OCI-M2 (cell line): ENCODE data around the gene MAGEA9B.
"Not testable (repeated sequence)": the region's sequence is repeated elsewhere in the genome, so short reads cannot be mapped to it uniquely, and the experiment has no call there.

Experiments
- DNase-seq: peaks from one replicate; lab custom pipeline; 2025; ENCODE audit not compliant: unreplicated experiment; lab: John Stamatoyannopoulos, UW

MAGEA9B gene, protein sequence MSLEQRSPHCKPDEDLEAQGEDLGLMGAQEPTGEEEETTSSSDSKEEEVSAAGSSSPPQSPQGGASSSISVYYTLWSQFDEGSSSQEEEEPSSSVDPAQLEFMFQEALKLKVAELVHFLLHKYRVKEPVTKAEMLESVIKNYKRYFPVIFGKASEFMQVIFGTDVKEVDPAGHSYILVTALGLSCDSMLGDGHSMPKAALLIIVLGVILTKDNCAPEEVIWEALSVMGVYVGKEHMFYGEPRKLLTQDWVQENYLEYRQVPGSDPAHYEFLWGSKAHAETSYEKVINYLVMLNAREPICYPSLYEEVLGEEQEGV

DNA sequence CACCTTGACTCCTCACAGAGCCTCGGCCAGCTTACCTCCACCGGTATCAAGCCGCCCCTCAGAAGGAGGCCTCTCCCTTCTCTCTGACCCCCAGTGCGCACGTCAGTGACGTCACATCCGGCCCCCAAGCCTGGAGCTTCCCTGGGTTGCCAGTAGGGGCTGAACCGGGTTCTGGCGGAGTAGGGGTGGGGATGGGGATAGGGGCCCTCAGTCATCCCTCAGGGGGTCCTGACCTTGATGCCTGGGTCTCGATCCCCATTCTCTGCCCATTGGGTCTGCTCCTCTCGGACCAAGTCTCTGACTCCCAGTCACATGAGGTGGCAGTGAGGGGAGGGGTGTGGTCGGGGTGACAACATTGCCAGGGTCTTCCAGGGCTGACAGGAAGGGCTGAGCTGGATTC is at the start of gene MAGEA9B:
Gene MAGEA9B (minus strand): TSS at position 101 of the 400 bp plus-strand sequence. CDS start 4,280 bp downstream, outside the sequence.
- DNase-seq: not testable (repeated sequence)

DNA sequence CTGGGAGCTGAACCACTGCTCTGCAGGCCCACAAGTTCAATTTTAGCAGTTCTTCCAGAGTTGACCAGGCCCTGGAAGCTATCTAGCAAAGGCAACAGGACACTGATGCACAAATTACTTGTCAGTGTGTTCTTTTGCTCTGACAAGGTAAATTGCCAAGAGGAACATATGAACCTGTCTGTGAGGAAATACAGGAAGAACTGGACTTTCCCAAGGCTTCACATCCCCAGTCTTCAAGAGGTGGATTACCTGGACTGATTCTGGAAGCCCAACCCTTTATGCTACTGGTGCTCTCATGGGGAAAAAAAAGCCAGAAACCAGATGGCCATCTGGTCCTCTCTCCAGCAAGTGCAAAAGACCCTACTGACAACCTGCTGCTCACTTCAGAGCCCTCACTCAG is 46.3 kb upstream of the MAGEA9B start:
- DNase-seq: no peak

DNA sequence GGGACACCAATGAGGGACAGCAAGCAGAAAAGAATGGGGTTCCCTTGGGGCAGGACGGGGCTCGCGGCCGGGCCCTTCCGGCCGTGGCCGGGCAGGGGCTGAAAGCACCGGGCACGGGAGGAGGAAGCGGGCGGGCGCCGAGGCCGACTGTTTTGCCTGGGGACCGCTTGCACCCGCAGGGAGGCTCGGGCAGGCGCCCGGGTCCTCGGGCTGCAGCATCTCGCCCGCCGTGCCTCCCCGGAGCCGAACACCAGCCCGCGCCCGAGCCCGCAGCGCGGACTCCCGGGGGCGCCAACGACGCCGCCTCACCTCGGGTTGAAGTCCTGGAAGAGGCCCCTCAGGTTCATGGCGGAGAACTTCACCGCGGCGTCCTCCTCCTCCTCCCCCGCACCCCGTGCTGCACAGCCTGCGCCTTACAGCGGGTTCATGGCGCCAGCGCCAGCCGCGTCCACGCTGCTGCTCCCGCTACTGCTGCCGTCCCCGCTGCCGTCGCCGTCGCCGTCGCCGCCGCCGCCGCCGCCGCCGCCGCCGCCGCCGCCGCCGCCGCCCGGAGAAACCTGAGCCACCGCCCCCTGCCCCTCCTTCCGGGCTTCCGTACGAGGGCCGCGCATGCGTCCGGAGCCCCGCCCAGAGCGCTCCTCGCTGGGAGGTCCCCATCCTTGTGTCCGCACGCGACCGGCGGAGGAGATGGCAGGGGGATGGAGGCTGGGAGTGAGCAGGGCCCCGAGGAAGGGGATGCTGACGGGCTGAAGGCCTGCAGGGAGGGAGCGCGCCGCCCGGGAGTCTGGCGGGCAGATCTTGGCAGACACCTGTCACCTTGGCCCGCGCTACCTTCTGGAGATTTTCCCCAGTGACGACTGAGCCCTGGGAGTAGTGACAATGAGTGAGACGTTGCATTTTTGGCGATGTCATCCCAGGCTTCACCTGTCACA is 44.2 kb upstream of the MAGEA9B start, which contains the start of gene TMEM185A:
Gene TMEM185A (minus strand): TSS at position 559 of the 932 bp plus-strand sequence. CDS start 212 bp downstream, at position 347.
- DNase-seq: no peak

DNA sequence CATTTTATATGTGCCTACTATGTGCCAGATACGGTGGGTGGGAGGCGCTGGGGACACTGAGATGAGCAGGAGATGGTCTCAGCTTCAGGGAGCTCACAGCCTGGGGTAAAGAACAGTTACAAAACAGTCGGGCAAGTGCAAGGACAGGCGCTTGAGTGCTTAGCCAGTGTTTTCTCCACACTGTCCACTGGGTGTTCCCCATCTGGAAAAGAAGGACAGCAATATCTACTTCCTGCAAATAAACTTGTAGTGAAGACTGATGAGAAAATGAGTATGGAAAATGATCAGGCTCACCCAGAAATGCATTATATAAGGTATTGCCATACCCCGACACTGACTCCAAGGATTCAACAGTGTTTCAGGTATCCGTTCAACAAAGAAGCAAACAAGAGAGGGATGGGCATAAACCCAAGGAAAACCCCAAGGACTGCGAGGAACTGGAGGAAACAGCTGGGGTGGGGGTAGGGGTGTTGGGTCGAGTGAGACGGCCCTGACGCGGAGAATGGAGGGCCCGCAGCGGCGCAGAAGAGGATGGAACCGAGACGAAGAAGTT is 43.5 kb upstream of the MAGEA9B start:
- no peak for DNase-seq

DNA sequence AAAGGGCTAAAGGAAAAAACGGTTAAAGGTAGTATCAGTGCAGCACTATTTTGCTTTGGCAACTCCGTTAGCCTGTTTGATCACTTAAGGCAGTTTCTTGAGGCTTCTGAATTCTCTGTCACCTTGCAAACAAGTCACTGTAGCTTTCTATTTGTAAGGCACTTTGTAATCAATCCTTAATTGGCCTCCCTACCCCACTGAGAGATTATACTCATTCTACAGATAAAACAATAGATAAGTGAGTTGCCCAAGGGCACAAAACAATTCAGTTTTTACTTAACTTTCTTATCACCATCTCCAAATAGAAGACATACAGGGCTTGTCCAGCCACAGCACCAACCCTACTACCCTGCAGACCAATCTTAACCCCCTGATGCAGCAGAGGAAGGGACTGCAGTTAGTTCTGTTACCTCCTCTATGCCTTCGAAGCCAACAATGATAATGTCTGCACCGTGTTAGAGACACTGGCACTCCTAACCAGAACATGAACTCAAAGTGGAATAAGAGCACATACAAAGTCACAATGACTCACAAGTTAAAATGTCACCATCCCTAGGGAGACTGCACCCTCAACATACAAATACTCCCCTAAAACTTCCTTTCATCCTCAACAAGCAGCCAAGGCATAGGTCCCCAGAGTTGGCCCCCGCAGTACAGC is 42.6 kb upstream of the MAGEA9B start:
- DNase-seq: no peak

DNA sequence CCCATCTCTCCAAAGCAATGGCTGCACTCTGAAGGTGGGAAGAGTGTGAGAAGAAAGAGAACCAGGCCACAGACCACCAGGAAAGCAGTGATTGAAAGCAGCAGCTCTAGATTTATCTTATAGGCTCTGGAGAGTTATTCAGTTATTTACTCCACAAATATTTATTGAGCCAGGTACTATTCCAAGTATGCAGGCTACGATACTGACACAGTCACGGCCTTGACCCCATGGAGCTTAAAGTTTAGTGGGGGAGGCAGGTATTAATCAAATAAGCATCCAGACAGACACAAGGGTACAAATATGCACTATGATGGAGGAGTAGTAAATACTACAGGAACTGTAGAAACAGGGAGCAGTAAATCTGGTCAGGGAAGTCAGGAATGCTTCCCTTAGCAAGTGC is 41.5 kb upstream of the MAGEA9B start:
- no peak for DNase-seq

DNA sequence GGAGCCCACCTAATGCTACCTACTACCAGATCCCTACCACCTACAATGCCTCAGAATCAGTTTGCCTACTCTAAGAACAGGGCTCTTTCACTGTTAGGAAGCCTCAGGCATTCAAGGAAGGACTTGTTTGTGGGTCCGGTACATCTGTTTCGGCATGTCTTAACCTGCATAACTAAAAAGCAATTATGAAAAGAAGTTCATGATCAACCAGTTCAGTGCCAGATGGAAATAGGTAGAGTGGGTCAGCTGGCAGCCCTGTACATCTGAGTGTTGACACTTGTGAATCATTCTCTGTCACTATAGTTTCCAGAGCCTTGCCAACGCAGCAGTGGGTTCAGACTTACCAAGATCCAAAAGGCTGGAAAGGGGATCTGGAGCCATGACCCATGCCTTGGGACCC is 41.0 kb upstream of the MAGEA9B start:
- DNase-seq: no peak

DNA sequence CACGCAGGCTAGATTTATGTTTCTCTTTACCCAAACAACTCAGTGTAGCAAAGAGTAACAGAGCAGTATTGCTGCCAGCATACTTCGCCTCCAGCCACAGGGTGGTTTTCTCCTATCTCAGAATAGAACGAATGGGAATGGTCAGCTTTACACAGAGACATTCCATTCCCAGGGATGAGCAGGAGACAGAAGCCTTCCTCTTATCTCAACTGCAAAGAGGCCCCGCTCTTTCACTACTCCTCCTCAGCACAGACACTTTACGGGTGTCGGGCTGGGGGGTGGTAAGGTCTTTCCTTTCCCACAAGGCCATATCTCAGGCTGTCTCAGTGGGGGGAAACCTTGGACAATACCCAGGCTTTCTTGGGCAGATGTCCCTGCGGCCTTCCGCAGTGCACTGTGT is 39.6 kb upstream of the MAGEA9B start:
- not testable (repeated sequence) for DNase-seq

DNA sequence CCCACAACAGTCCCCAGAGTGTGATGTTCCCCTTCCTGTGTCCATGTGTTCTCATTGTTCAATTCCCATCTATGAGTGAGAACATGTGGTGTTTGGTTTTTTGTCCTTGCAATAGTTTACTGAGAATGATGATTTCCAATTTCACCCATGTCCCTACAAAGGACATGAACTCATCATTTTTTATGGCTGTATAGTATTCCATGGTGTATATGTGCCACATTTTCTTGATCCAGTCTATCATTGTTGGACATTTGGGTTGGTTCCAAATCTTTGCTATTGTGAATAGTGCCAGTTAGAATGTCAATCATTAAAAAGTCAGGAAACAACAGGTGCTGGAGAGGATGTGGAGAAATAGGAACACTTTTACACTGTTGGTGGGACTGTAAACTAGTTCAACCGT is 32.4 kb upstream of the MAGEA9B start:
- DNase-seq: not testable (repeated sequence)

DNA sequence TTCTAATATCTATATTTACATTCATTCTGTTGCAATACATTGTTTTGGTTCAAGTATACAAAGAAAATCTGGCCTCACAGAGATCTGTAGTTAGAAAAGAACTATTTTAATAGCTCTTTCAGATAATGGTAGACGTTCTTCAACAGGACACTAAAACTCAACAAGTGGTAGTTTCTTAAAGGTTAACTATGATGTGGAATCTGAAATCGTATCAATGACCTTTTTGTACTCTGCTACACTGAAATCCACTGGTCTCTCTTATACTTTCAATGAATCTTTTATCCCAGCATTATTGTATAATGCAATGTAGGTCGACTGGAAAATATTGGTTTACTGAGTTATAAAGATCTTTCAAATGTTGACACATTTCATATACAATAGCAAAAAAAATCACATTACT is 31.6 kb upstream of the MAGEA9B start:
- DNase-seq: no peak

DNA sequence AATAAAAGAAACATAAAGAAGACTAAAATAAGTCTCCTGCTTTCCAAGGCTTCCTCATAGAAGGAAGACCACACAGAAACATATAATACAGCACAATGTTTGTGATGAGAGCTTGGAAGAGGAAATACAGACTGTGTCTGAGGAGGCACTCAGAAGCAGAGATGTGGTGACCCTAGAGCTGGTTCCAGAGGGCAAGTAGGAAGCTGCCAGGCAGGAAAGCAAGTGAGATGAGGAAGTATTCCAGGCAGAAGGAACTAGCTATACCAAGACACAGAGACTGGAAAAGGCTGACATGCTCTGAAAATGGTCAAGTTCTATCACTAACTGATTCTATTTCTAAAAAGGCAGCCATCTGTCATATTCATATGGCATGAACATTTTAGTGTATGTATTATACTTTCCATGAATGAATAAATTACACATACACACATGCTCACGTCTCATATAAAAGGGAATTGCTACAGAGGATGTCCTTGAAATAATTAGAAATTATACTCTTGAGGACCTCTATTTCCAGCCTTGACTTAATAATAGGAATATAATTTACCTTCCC is 24.4 kb upstream of the MAGEA9B start:
- no peak for DNase-seq

DNA sequence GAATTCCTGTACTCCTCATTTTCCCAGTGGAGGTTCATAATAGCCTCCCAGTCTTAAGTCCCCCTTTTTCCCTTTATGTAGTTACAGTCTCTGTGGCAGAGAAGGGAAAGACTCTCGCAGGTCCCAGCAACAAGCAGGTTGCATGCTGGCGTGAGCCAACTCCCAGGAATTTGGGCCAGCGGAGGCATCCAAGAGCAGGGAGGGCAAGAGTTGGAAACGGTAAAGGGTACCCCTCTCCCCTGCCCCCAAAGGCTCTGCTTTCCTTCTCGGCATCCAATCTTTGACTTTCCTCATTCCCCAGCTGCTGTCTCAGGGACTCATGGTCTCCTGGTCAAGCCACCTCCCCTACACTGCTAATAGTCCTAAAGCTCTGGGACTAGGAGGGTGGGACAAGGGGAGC is 23.3 kb upstream of the MAGEA9B start:
- DNase-seq: no peak

DNA sequence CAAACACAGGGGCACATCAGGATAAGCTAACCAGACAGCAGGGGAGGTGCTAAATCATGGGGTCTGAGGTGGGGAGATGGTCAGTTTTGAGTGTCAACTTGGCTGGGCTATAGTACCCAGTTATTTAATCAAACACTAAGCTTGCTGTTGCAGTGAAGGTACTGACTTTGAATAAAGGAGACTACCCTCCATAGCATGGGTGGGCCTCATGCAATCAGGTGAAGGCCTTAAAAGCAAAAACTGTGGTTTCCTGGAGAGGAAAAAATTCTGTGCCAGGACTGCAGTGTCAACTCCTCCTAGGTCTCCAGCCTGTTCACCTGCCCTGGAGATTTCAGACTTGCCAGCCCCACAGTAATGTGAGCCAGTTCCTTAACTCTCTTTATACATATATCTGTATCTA is 20.4 kb upstream of the MAGEA9B start:
- no peak for DNase-seq

GRCh38 chrX:149605248-149605885 is 18.1 kb upstream of the MAGEA9B start:
- DNase-seq: not testable (repeated sequence)

GRCh38 chrX:149598603-149599002 is 11.3 kb upstream of the MAGEA9B start:
- DNase-seq: not testable (repeated sequence)

GRCh38 chrX:149595943-149596342 is 8.7 kb upstream of the MAGEA9B start:
- not testable (repeated sequence) for DNase-seq

GRCh38 chrX:149595214-149595613 is 8.0 kb upstream of the MAGEA9B start, which contains the start of gene HSFX2:
TSS of gene HSFX2 (minus strand) at chrX:149595314. CDS start at chrX:149594700, 614 bp downstream.
- DNase-seq: not testable (repeated sequence)

GRCh38 chrX:149590993-149591392 is 3.7 kb upstream of the MAGEA9B start:
- not testable (repeated sequence) for DNase-seq

- not testable (repeated sequence) for DNase-seq
Measured at GRCh38 chrX:149585631-149586030, 1.6 kb downstream of the MAGEA9B start.

- DNase-seq: not testable (repeated sequence)
Measured at GRCh38 chrX:149573456-149573855, 13.8 kb downstream of the MAGEA9B start.
